H9 (cell line): ENCODE measurements around the gene DTD1. TPM values are rescaled to one million over a fixed set of nuclear protein-coding genes. Genes with fewer than 3 reads are reported as not detected.

ENCODE experiments used
- DNase-seq: peaks from one replicate; pipeline ENCODE4 v3.0.0-alpha.2; 2017
- H2AFZ ChIP-seq: one replicate; pipeline ENCODE4 v1.6.1; 2013; ENCODE audit warnings: mild to moderate bottlenecking, low read length, control low read depth, moderate library complexity
- H2AK5ac ChIP-seq: 2 replicates; pipeline ENCODE4 v1.6.1; 2013; ENCODE audit warnings: low read length, control low read depth, mixed read lengths; ENCODE audit not compliant: insufficient read length
- H2BK120ac ChIP-seq: one replicate; pipeline ENCODE4 v1.6.1; 2013; ENCODE audit warnings: low read depth, mild to moderate bottlenecking, low read length, control low read depth, inconsistent platforms; ENCODE audit not compliant: poor library complexity, severe bottlenecking
- H2BK12ac ChIP-seq: 2 replicates; pipeline ENCODE4 v1.6.1; 2013; ENCODE audit warnings: low read length, control low read depth, mixed read lengths, low read depth; ENCODE audit not compliant: insufficient read length
- H2BK15ac ChIP-seq: 2 replicates; pipeline ENCODE4 v1.6.1; 2013; ENCODE audit warnings: low read depth, low read length, control low read depth
- H2BK20ac ChIP-seq: one replicate; pipeline ENCODE4 v1.6.1; 2013; ENCODE audit warnings: low read depth, mild to moderate bottlenecking, low read length, control low read depth, inconsistent platforms; ENCODE audit not compliant: poor library complexity, severe bottlenecking
- H2BK5ac ChIP-seq: 2 replicates; pipeline ENCODE4 v1.6.1; 2013; ENCODE audit warnings: low read length, control low read depth, mixed read lengths; ENCODE audit not compliant: insufficient read length
- H3K14ac ChIP-seq: 2 replicates; pipeline ENCODE4 v1.6.1; 2013; ENCODE audit warnings: low read length, control low read depth; ENCODE audit not compliant: insufficient read depth
- H3K18ac ChIP-seq: 2 replicates; pipeline ENCODE4 v1.6.1; 2013; ENCODE audit warnings: low read depth, mild to moderate bottlenecking, mixed read lengths, low read length, control low read depth; ENCODE audit not compliant: insufficient read length
- H3K23ac ChIP-seq: 2 replicates; pipeline ENCODE4 v1.6.1; 2013; ENCODE audit warnings: low read length, control low read depth, mixed read lengths, low read depth; ENCODE audit not compliant: insufficient read length
- H3K23me2 ChIP-seq: 2 replicates; pipeline ENCODE4 v1.6.1; 2013; ENCODE audit warnings: low read depth, mild to moderate bottlenecking, mixed read lengths, low read length, control low read depth; ENCODE audit not compliant: insufficient read length, poor library complexity, severe bottlenecking
- H3K27ac ChIP-seq: 2 replicates; pipeline ENCODE4 v1.5.1; 2013; ENCODE audit warnings: low read length, control low read depth, mixed read lengths, low read depth; ENCODE audit not compliant: insufficient read length
- H3K27me3 ChIP-seq: 2 replicates; pipeline ENCODE4 v1.6.1; 2013; ENCODE audit warnings: low read length, control low read depth, inconsistent platforms; ENCODE audit not compliant: insufficient read depth
- H3K4ac ChIP-seq: 2 replicates; pipeline ENCODE4 v1.6.1; 2013; ENCODE audit warnings: low read depth, mild to moderate bottlenecking, control low read depth, inconsistent platforms, low read length, moderate library complexity
- H3K4me1 ChIP-seq: 2 replicates; pipeline ENCODE4 v1.6.1; 2013; ENCODE audit warnings: low read length, control low read depth, inconsistent platforms; ENCODE audit not compliant: insufficient read depth
- H3K4me2 ChIP-seq: 2 replicates; pipeline ENCODE4 v1.6.1; 2013; ENCODE audit warnings: low read length, control low read depth, mixed read lengths; ENCODE audit not compliant: insufficient read length, insufficient read depth
- H3K56ac ChIP-seq: 2 replicates; pipeline ENCODE4 v1.6.1; 2013; ENCODE audit warnings: low read depth, mild to moderate bottlenecking, mixed read lengths, low read length, control low read depth; ENCODE audit not compliant: insufficient read length
- H3K79me1 ChIP-seq: 2 replicates; pipeline ENCODE4 v1.6.1; 2013; ENCODE audit warnings: low read depth, mild to moderate bottlenecking, moderate library complexity, low read length, control low read depth, inconsistent platforms; ENCODE audit not compliant: insufficient read depth, poor library complexity, severe bottlenecking
- H3K79me2 ChIP-seq: 2 replicates; pipeline ENCODE4 v1.6.1; 2013; ENCODE audit warnings: low read length, control low read depth, inconsistent platforms; ENCODE audit not compliant: insufficient read depth
- H3K9ac ChIP-seq: 2 replicates; pipeline ENCODE4 v1.6.1; 2013; ENCODE audit warnings: low read length, control low read depth, mixed read lengths; ENCODE audit not compliant: insufficient read length; ENCODE audit errors: extremely low read depth
- H3K9me3 ChIP-seq: one replicate; pipeline ENCODE4 v1.6.1; 2013; ENCODE audit warnings: low read depth, low read length, inconsistent platforms; ENCODE audit not compliant: control insufficient read depth
- H3T11ph ChIP-seq: one replicate; pipeline ENCODE4 v1.6.1; 2013; ENCODE audit warnings: mild to moderate bottlenecking, low read length, control low read depth, inconsistent platforms
- H4K20me1 ChIP-seq: one replicate; pipeline ENCODE4 v1.6.1; 2013; ENCODE audit not compliant: control insufficient read depth, insufficient read length, insufficient read depth
- H4K5ac ChIP-seq: 2 replicates; pipeline ENCODE4 v1.6.1; 2013; ENCODE audit warnings: low read depth, mild to moderate bottlenecking, mixed read lengths, low read length, control low read depth; ENCODE audit not compliant: insufficient read length
- H4K8ac ChIP-seq: replicated peaks from 2 replicates; pipeline ENCODE4 v1.6.1; 2013; ENCODE audit warnings: low read length, control low read depth, mixed read lengths, low read depth; ENCODE audit not compliant: insufficient read length
- H4K91ac ChIP-seq: 2 replicates; pipeline ENCODE4 v1.6.1; 2013; ENCODE audit warnings: low read depth, mild to moderate bottlenecking, moderate library complexity, mixed read lengths, low read length, control low read depth; ENCODE audit not compliant: insufficient read length
- H3K27ac Mint-ChIP-seq, 3 experiments: 2 replicates in 2 of 3; 3 replicates in 1 of 3; pipeline ENCODE4 v1.8.0; 2020 to 2021; ENCODE audit warnings: mixed read lengths in 3 of 3, mild to moderate bottlenecking in 1 of 3, moderate library complexity in 1 of 3
- H3K27me3 Mint-ChIP-seq: 2 replicates; pipeline ENCODE4 v1.8.0; 2021; ENCODE audit warnings: low read depth, mild to moderate bottlenecking, moderate library complexity, mixed read lengths
- H3K36me3 Mint-ChIP-seq, 3 experiments: 2 replicates in 2 of 3; 3 replicates in 1 of 3; pipeline ENCODE4 v1.8.0; 2020 to 2021; ENCODE audit warnings: low read depth in 3 of 3, mixed read lengths in 3 of 3; ENCODE audit not compliant: insufficient read depth in 1 of 3
- H3K4me1 Mint-ChIP-seq, 2 experiments: 2 replicates each; pipeline ENCODE4 v1.8.0; 2020; ENCODE audit warnings: mixed read lengths in 2 of 2
- H3K4me3 Mint-ChIP-seq, 2 experiments: 2 replicates in 1 of 2; 3 replicates in 1 of 2; pipeline ENCODE4 v1.8.0; 2020 to 2021; ENCODE audit warnings: mild to moderate bottlenecking in 2 of 2, mixed read lengths in 2 of 2, moderate library complexity in 1 of 2
- H3K9me3 Mint-ChIP-seq, 2 experiments: 2 replicates in 1 of 2; 3 replicates in 1 of 2; pipeline ENCODE4 v1.8.0; 2020; ENCODE audit warnings: mild to moderate bottlenecking in 2 of 2, mixed read lengths in 2 of 2, moderate library complexity in 1 of 2
- CTCF ChIP-seq: fragments of 200-600 bp; sonication (generic); conservative IDR thresholded peaks from 3 replicates; pipeline ENCODE4 v1.8.0; 2021; ENCODE audit warnings: antibody characterized with exemption, mild to moderate bottlenecking
- WGBS: extraction: QIAGEN DNeasy Blood & Tissue Kit; methylation state at CpG from one replicate; pipeline ENCODE4 v1.1.7; 2013; ENCODE audit warnings: missing lambda C conversion rate, low lambda C conversion rate, mixed read lengths; ENCODE audit not compliant: insufficient read length; ENCODE audit errors: extremely low coverage; 5-methylcytosine and 5-hydroxymethylcytosine counted together
- total RNA-seq: library from RNA; stranded (reverse); gene quantifications from 2 replicates; pipeline ENCODE4 v1.2.1, GENCODE V29; 2021

DTD1 gene
- total RNA-seq, 1 experiment from 2014 or later, result 62.0 TPM

GRCh38 chr20:18577942-18578341 is 9.9 kb upstream of the DTD1 start:
- no peak for TF ChIP-seq CTCF
- WGBS, result no CpG with 5 or more reads among the region's 6 CpGs
- no peaks in the 10 kb centered on the region for H3K9me3 ChIP-seq

More at GRCh38 chr20:18577942-18578341, 9.9 kb upstream of the DTD1 start:
- H2AFZ ChIP-seq, result no peak overlapping the region
- H2AK5ac ChIP-seq, result no peak overlapping the region
- H2BK15ac ChIP-seq, result no peak overlapping the region
- H4K91ac ChIP-seq, result no peak overlapping the region
- H3K79me1 ChIP-seq, result no peaks in the 10 kb centered on the region
- DNase-seq, result no peak
- H3K9ac ChIP-seq, result no peak overlapping the region
- no peaks in the 10 kb centered on the region for H4K20me1 ChIP-seq
- H3K56ac ChIP-seq, result no peak overlapping the region
- H3T11ph ChIP-seq, result no peak overlapping the region
- H3K23me2 ChIP-seq, result no peaks in the 10 kb centered on the region
- no peaks in the 10 kb centered on the region for H3K4me1 ChIP-seq
- H3K14ac ChIP-seq, result no peak overlapping the region
- no peaks in the 10 kb centered on the region for H3K79me2 ChIP-seq
- H2BK120ac ChIP-seq, result no peak overlapping the region
- H3K23ac ChIP-seq, result no peak overlapping the region
- H3K27me3 Mint-ChIP-seq, result no peaks in the 10 kb centered on the region; the same call in 1 of the 2 replicates
- H2BK12ac ChIP-seq, result no peak overlapping the region
- H4K8ac ChIP-seq, result no peak overlapping the region
- H3K4me2 ChIP-seq, result no peak overlapping the region
- H3K27ac Mint-ChIP-seq, result no peak overlapping the region
- H3K27me3 ChIP-seq, result no peaks in the 10 kb centered on the region
- H3K18ac ChIP-seq, result no peak overlapping the region
- H3K4me3 Mint-ChIP-seq, result no peak overlapping the region
- H3K4me1 Mint-ChIP-seq, result 0 out of 4 replicates have a peak, but pooled peaks cover 0 to 2% of the 10 kb centered on the region in 2 experiments
- H4K5ac ChIP-seq, result no peak overlapping the region
- no peaks in the 10 kb centered on the region for H3K9me3 Mint-ChIP-seq
- H3K27ac ChIP-seq, result no peak overlapping the region
- H2BK20ac ChIP-seq, result no peak overlapping the region
- H3K36me3 Mint-ChIP-seq, result no peaks in the 10 kb centered on the region
- H2BK5ac ChIP-seq, result no peak overlapping the region
- H3K4ac ChIP-seq, result no peak overlapping the region
